ENCODE results near the gene BLACAT1. TPM values are rescaled to one million over a fixed set of nuclear protein-coding genes. Genes with fewer than 3 reads are reported as not detected.

Gene BLACAT1
- total RNA-seq, 1 experiment from 2014 or later, result 0.34 TPM

DNA sequence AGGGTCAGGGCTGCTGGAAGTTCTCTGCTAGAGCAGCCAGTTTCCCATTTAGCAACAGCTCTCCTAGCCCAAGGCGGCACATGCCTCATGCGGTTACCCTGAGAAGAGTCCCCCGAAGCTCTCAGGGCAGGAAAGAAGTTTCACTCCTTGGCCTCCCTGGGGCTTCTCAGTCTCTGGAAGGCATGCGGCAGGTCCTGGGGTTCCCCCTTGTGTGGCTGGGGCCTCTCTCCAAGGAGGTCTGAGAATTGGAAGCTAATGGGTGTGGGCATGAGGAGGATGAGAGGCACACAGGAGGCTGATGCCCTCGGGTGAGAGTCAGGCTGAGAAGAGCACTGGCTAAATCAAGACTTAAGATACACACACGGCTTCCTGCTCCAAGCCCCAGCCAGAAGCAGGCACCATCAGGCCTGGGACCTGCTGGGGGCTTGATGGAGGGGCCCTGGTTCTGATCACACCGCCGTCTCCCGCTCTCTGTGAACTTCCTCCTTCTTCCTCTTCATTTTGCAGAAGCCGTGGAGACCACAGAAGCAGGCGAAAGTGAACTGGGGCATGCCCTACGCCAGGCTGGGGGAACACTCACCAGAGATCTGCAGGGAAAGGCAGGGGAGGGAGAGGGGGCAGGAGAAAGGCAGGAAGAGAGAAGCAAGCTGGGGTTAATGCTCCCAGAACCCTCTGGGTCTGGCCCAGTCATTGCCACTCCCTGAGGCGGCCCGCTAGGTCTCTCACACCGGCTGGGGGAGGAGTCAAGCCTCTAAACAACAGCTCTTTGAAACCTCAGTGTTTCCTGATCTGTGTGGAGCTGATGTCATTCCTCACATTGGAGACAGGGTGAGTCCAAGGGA, 15.1 kb downstream of the BLACAT1 start:
- POLR2A ChIA-PET, result no interaction called here
- TF ChIP-seq, protein P1, sequence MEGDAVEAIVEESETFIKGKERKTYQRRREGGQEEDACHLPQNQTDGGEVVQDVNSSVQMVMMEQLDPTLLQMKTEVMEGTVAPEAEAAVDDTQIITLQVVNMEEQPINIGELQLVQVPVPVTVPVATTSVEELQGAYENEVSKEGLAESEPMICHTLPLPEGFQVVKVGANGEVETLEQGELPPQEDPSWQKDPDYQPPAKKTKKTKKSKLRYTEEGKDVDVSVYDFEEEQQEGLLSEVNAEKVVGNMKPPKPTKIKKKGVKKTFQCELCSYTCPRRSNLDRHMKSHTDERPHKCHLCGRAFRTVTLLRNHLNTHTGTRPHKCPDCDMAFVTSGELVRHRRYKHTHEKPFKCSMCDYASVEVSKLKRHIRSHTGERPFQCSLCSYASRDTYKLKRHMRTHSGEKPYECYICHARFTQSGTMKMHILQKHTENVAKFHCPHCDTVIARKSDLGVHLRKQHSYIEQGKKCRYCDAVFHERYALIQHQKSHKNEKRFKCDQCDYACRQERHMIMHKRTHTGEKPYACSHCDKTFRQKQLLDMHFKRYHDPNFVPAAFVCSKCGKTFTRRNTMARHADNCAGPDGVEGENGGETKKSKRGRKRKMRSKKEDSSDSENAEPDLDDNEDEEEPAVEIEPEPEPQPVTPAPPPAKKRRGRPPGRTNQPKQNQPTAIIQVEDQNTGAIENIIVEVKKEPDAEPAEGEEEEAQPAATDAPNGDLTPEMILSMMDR (IDR thresholded peaks at IDR 0.05; ENCODE audit: insufficient read depth in 1 of 2, low read depth in 1 of 2, low read length in 1 of 2, severe bottlenecking in 1 of 2, unreplicated experiment in 1 of 2), result no peak
- H3K4me3 Mint-ChIP-seq (ENCODE audit: unreplicated experiment), result no peak overlapping the region
- H3K4me1 ChIP-seq, result no peaks in the 10 kb centered on the region
- H3K9me3 ChIP-seq, result no peaks in the 10 kb centered on the region
- no peaks in the 10 kb centered on the region for H3K9me3 Mint-ChIP-seq (ENCODE audit: unreplicated experiment)
- CTCF ChIA-PET, result interaction anchor here (0.9 to 1.3 kb wide), 3 partner anchors 9 to 45 kb away, joined by 3 to 4 read pairs (median 3); no protein-coding TSS in a partner anchor
- BruUV-seq (replicated peaks), result no TSS peak
- DNase-seq, result no peak
- H3K27me3 ChIP-seq (replicated peaks; ENCODE audit: control insufficient read depth, insufficient read depth, low read length), result no peaks in the 10 kb centered on the region
- intact Hi-C loops (cut with micrococcal nuclease; ENCODE audit: unreplicated experiment), result no loop called here
- H3K36me3 ChIP-seq (ENCODE audit: control insufficient read depth, insufficient read depth, low read length), result no peaks in the 10 kb centered on the region
- H3K27ac Mint-ChIP-seq (ENCODE audit: unreplicated experiment), result no peak overlapping the region
- no peaks in the 10 kb centered on the region for H3K36me3 Mint-ChIP-seq (ENCODE audit: insufficient read depth, unreplicated experiment)
- H3K4me1 Mint-ChIP-seq (ENCODE audit: low read depth, unreplicated experiment), result no peaks in the 10 kb centered on the region
- peaks cover 3% of the 10 kb centered on the region for H3K27me3 Mint-ChIP-seq (ENCODE audit: insufficient read depth, unreplicated experiment)
- no peak overlapping the region for H3K4me3 ChIP-seq (ENCODE audit: low read depth, low read length)

DNA sequence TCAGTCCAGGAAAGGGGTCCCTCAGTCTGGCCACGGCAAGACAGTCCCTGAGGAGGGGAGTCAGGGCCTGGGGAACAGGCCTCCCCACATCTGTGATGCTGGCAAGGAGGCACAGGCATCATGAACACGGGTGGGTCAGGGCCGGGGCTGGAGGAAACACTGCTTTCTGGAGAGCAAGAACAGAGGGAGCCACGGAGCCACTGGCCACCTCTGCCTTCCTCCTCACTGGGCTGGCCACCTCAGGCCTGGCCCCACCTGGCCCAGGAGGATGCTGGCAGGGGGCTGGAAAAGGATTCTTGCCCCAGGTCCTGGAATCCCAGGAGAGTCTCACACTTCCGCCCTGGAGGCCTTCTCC, 15.7 kb downstream of the BLACAT1 start:
- Histone ChIP-seq H3K27me3 (replicated peaks; ENCODE audit: control insufficient read depth, insufficient read depth, low read length) (no peaks in the 10 kb centered on the region), H3K4me3 (ENCODE audit: low read depth, low read length) (no peak overlapping the region), H3K36me3 (ENCODE audit: control insufficient read depth, insufficient read depth, low read length) (no peaks in the 10 kb centered on the region), H3K4me1 (no peaks in the 10 kb centered on the region), H3K9me3 (no peaks in the 10 kb centered on the region)
- no peak for DNase-seq
- TF ChIP-seq, protein P1 (IDR thresholded peaks at IDR 0.05; ENCODE audit: insufficient read depth in 1 of 2, low read depth in 1 of 2, low read length in 1 of 2, severe bottlenecking in 1 of 2, unreplicated experiment in 1 of 2), result no peak
- intact Hi-C loops (cut with micrococcal nuclease; ENCODE audit: unreplicated experiment), result no loop called here
- Mint-ChIP-seq H3K27me3 (ENCODE audit: insufficient read depth, unreplicated experiment) (peaks cover 3% of the 10 kb centered on the region), H3K4me1 (ENCODE audit: low read depth, unreplicated experiment) (no peaks in the 10 kb centered on the region), H3K36me3 (ENCODE audit: insufficient read depth, unreplicated experiment) (no peaks in the 10 kb centered on the region), H3K27ac (ENCODE audit: unreplicated experiment) (no peak overlapping the region), H3K9me3 (ENCODE audit: unreplicated experiment) (no peaks in the 10 kb centered on the region), H3K4me3 (ENCODE audit: unreplicated experiment) (no peak overlapping the region)
- no TSS peak for BruUV-seq (replicated peaks)
- CTCF ChIA-PET, result no interaction called here
- POLR2A ChIA-PET, result no interaction called here

DNA sequence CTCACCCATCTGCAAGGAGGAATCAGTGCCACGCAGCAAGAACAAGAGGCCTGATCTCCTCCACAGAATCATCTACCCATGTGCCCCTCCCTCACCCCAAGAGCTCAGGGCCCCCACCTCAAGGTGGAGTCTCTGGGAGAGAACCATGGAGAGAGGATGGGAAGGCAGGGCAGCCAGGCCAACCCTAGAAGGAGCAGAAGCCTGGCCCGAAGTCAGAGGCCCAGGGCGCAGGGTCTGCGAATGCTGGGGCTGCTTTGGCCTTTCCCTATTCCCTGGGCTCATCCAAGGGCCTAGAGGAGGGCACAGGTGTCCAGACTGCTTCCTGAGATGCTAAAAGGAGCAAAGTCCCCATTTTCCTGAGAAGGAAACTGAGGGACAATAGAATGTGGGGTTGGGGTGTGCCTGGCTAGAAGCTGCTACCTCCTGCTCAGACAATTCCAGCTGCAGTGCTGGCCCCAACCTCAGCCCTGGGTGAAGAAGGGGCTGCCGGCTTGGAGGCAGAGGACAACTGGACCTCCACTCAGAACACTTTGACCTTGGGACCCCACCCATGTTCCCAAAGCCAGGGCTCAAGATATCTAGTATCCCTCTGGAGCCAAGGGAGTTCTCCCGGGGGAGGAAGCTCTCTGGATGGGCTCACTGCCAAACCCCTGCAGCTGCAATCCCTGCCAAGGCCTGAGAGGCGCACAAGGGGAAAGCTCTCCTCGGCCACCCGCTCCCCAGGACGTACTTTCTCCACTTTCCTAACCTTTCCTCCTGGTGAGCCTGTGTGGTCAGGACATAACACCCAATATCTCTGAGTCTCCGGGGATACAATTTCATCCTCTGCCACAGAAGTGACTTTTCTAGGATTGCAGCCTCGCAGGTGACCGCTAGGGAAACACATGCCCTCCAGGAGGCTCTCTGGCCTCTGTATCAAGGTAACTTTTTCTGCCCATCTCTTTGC, 17.4 kb downstream of the BLACAT1 start:
- Histone ChIP-seq H3K9me3 (no peaks in the 10 kb centered on the region), H3K4me3 (ENCODE audit: low read depth, low read length) (no peak overlapping the region), H3K36me3 (ENCODE audit: control insufficient read depth, insufficient read depth, low read length) (no peaks in the 10 kb centered on the region), H3K27me3 (replicated peaks; ENCODE audit: control insufficient read depth, insufficient read depth, low read length) (no peaks in the 10 kb centered on the region), H3K4me1 (no peaks in the 10 kb centered on the region)
- TF ChIP-seq, protein P1 (IDR thresholded peaks at IDR 0.05; ENCODE audit: insufficient read depth in 1 of 2, low read depth in 1 of 2, low read length in 1 of 2, severe bottlenecking in 1 of 2, unreplicated experiment in 1 of 2), result peak in 1 of 2 experiments; percentile 18
- ChIA-PET POLR2A (no interaction called here), CTCF (interaction anchor here (1.0 to 1.3 kb wide), 4 partner anchors 11 to 84 kb away, joined by 3 to 11 read pairs (median 4); no protein-coding TSS in a partner anchor)
- Mint-ChIP-seq H3K36me3 (ENCODE audit: insufficient read depth, unreplicated experiment) (no peaks in the 10 kb centered on the region), H3K4me1 (ENCODE audit: low read depth, unreplicated experiment) (no peaks in the 10 kb centered on the region), H3K27me3 (ENCODE audit: insufficient read depth, unreplicated experiment) (peaks cover 3% of the 10 kb centered on the region), H3K9me3 (ENCODE audit: unreplicated experiment) (no peaks in the 10 kb centered on the region), H3K27ac (ENCODE audit: unreplicated experiment) (no peak overlapping the region), H3K4me3 (ENCODE audit: unreplicated experiment) (no peak overlapping the region)
- peak in 1 of 2 experiments; percentile 31 for DNase-seq
- BruUV-seq (replicated peaks), result no TSS peak
- intact Hi-C loops (cut with micrococcal nuclease; ENCODE audit: unreplicated experiment), result no loop called here

Measured in Caco-2 (cell line).